HL-60 (cell line): ENCODE results near the gene EDA.
"Not testable (repeated sequence)": the region's sequence is repeated elsewhere in the genome, so short reads cannot be mapped to it uniquely, and the experiment has no call there.

Experiments
- POLR2AphosphoS5 ChIP-seq: IDR thresholded peaks from 2 replicates; pipeline ENCODE4 v1.6.1; 2012; ENCODE audit warnings: low read depth
- TF ChIP-seq, protein P1 (sequence below): IDR thresholded peaks from one replicate; pipeline ENCODE4 v1.5.1; 2011; ENCODE audit warnings: low read length, control low read depth, inconsistent platforms; ENCODE audit not compliant: insufficient read depth
- TF ChIP-seq, protein P2 (sequence below): IDR thresholded peaks from 2 replicates; pipeline ENCODE4 v1.6.1; 2012; ENCODE audit warnings: low read depth; ENCODE audit not compliant: insufficient replicate concordance

- TF ChIP-seq, protein P1, sequence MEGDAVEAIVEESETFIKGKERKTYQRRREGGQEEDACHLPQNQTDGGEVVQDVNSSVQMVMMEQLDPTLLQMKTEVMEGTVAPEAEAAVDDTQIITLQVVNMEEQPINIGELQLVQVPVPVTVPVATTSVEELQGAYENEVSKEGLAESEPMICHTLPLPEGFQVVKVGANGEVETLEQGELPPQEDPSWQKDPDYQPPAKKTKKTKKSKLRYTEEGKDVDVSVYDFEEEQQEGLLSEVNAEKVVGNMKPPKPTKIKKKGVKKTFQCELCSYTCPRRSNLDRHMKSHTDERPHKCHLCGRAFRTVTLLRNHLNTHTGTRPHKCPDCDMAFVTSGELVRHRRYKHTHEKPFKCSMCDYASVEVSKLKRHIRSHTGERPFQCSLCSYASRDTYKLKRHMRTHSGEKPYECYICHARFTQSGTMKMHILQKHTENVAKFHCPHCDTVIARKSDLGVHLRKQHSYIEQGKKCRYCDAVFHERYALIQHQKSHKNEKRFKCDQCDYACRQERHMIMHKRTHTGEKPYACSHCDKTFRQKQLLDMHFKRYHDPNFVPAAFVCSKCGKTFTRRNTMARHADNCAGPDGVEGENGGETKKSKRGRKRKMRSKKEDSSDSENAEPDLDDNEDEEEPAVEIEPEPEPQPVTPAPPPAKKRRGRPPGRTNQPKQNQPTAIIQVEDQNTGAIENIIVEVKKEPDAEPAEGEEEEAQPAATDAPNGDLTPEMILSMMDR: not testable (repeated sequence)
- TF ChIP-seq, protein P2, sequence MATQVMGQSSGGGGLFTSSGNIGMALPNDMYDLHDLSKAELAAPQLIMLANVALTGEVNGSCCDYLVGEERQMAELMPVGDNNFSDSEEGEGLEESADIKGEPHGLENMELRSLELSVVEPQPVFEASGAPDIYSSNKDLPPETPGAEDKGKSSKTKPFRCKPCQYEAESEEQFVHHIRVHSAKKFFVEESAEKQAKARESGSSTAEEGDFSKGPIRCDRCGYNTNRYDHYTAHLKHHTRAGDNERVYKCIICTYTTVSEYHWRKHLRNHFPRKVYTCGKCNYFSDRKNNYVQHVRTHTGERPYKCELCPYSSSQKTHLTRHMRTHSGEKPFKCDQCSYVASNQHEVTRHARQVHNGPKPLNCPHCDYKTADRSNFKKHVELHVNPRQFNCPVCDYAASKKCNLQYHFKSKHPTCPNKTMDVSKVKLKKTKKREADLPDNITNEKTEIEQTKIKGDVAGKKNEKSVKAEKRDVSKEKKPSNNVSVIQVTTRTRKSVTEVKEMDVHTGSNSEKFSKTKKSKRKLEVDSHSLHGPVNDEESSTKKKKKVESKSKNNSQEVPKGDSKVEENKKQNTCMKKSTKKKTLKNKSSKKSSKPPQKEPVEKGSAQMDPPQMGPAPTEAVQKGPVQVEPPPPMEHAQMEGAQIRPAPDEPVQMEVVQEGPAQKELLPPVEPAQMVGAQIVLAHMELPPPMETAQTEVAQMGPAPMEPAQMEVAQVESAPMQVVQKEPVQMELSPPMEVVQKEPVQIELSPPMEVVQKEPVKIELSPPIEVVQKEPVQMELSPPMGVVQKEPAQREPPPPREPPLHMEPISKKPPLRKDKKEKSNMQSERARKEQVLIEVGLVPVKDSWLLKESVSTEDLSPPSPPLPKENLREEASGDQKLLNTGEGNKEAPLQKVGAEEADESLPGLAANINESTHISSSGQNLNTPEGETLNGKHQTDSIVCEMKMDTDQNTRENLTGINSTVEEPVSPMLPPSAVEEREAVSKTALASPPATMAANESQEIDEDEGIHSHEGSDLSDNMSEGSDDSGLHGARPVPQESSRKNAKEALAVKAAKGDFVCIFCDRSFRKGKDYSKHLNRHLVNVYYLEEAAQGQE: not testable (repeated sequence)
- not testable (repeated sequence) for TF ChIP-seq POLR2AphosphoS5
Observed at GRCh38 chrX:69998299-69998698, 382.4 kb downstream of the EDA start.
